Measurements from ENCODE around the gene CRYGB.

The CRYGB gene

GRCh38 chr2:208112969-208113368, 33.0 kb downstream of the CRYGB start:
- no peak for TF ChIP-seq RAD21 (IDR thresholded peaks at IDR 0.05; ENCODE audit: low read depth)
- no peak for TF ChIP-seq USF1 (IDR thresholded peaks at IDR 0.05)
- TF ChIP-seq MAX (IDR thresholded peaks at IDR 0.05) = no peak
- TF ChIP-seq EP300 (IDR thresholded peaks at IDR 0.05; ENCODE audit: borderline replicate concordance) = no peak
- no peak for TF ChIP-seq ZBTB7A (IDR thresholded peaks at IDR 0.05; ENCODE audit: low read depth)
- TF ChIP-seq YY1 (IDR thresholded peaks at IDR 0.05; ENCODE audit: low read depth) = no peak
- no peak for TF ChIP-seq CREB1 (IDR thresholded peaks at IDR 0.05; ENCODE audit: low read depth)
- no peak for TF ChIP-seq TCF12 (IDR thresholded peaks at IDR 0.05; ENCODE audit: low read depth)
- no peak for TF ChIP-seq FOXM1 (IDR thresholded peaks at IDR 0.05; ENCODE audit: borderline replicate concordance, low read depth)
- TF ChIP-seq REST (IDR thresholded peaks at IDR 0.05; ENCODE audit: low read depth) = no peak
- TF ChIP-seq NFIC (IDR thresholded peaks at IDR 0.05) = no peak

- TF ChIP-seq REST (IDR thresholded peaks at IDR 0.05; ENCODE audit: low read depth) = no peak
- TF ChIP-seq ZBTB7A (IDR thresholded peaks at IDR 0.05; ENCODE audit: low read depth) = no peak
- no peak for TF ChIP-seq EGR1 (IDR thresholded peaks at IDR 0.05)
- no peak for TF ChIP-seq MAX (IDR thresholded peaks at IDR 0.05)
- TF ChIP-seq CREB1 (IDR thresholded peaks at IDR 0.05; ENCODE audit: low read depth) = no peak
- TF ChIP-seq YY1 (IDR thresholded peaks at IDR 0.05; ENCODE audit: low read depth) = no peak
- no peak for TF ChIP-seq TCF12 (IDR thresholded peaks at IDR 0.05; ENCODE audit: low read depth)
- TF ChIP-seq USF1 (IDR thresholded peaks at IDR 0.05) = no peak
- no peak for TF ChIP-seq NFIC (IDR thresholded peaks at IDR 0.05)
- TF ChIP-seq TEAD4 (IDR thresholded peaks at IDR 0.05) = no peak
- no peak for TF ChIP-seq TAF1 (IDR thresholded peaks at IDR 0.05; ENCODE audit: low read depth)
- TF ChIP-seq FOXM1 (IDR thresholded peaks at IDR 0.05; ENCODE audit: borderline replicate concordance, low read depth) = no peak
- TF ChIP-seq EP300 (IDR thresholded peaks at IDR 0.05; ENCODE audit: borderline replicate concordance) = no peak
- no peak for TF ChIP-seq CEBPB (IDR thresholded peaks at IDR 0.05)
- TF ChIP-seq RAD21 (IDR thresholded peaks at IDR 0.05; ENCODE audit: low read depth) = no peak
Measured at GRCh38 chr2:208103616-208104015, 42.3 kb downstream of the CRYGB start.

- TF ChIP-seq RAD21 (IDR thresholded peaks at IDR 0.05; ENCODE audit: low read depth) (peak; percentile 82), EP300 (IDR thresholded peaks at IDR 0.05; ENCODE audit: borderline replicate concordance) (no peak), CREB1 (IDR thresholded peaks at IDR 0.05; ENCODE audit: low read depth) (no peak), ZBTB7A (IDR thresholded peaks at IDR 0.05; ENCODE audit: low read depth) (no peak)
Measured at GRCh38 chr2:208101716-208102631, 44.0 kb downstream of the CRYGB start.

- TF ChIP-seq FOXM1 (IDR thresholded peaks at IDR 0.05; ENCODE audit: borderline replicate concordance, low read depth) (no peak), NFIC (IDR thresholded peaks at IDR 0.05) (no peak)
Measured at GRCh38 chr2:208099682-208100470, 46.1 kb downstream of the CRYGB start.

- no peak for TF ChIP-seq TEAD4 (IDR thresholded peaks at IDR 0.05)
- TF ChIP-seq FOXM1 (IDR thresholded peaks at IDR 0.05; ENCODE audit: borderline replicate concordance, low read depth) = no peak
- TF ChIP-seq CREB1 (IDR thresholded peaks at IDR 0.05; ENCODE audit: low read depth) = no peak
- TF ChIP-seq NFIC (IDR thresholded peaks at IDR 0.05) = no peak
- no peak for TF ChIP-seq EP300 (IDR thresholded peaks at IDR 0.05; ENCODE audit: borderline replicate concordance)
- no peak for TF ChIP-seq YY1 (IDR thresholded peaks at IDR 0.05; ENCODE audit: low read depth)
- TF ChIP-seq TAF1 (IDR thresholded peaks at IDR 0.05; ENCODE audit: low read depth) = no peak
- no peak for TF ChIP-seq USF1 (IDR thresholded peaks at IDR 0.05)
- no peak for TF ChIP-seq ZBTB7A (IDR thresholded peaks at IDR 0.05; ENCODE audit: low read depth)
- no peak for TF ChIP-seq RAD21 (IDR thresholded peaks at IDR 0.05; ENCODE audit: low read depth)
- no peak for TF ChIP-seq REST (IDR thresholded peaks at IDR 0.05; ENCODE audit: low read depth)
- TF ChIP-seq TCF12 (IDR thresholded peaks at IDR 0.05; ENCODE audit: low read depth) = no peak
Measured at GRCh38 chr2:208098267-208098666, 47.7 kb downstream of the CRYGB start.

Data from Ishikawa (cell line).